ENCODE results near the gene RNF125.

- TF ChIP-seq ZBTB21 (tag by site-specific recombination; IDR thresholded peaks at IDR 0.05), result no peak
- no peak for TF ChIP-seq KLF16 (tag by site-specific recombination; IDR thresholded peaks at IDR 0.05)
- no peak for TF ChIP-seq CTCF (tag by site-specific recombination; IDR thresholded peaks at IDR 0.05)
- TF ChIP-seq ZNF121 (tag by site-specific recombination; IDR thresholded peaks at IDR 0.05), result no peak
- no peak for TF ChIP-seq ZNF26 (tag by site-specific recombination; IDR thresholded peaks at IDR 0.05)
- no peak for TF ChIP-seq ZNF548 (tag by site-specific recombination; IDR thresholded peaks at IDR 0.05)
Observed at GRCh38 chr18:31983020-31983419, 35.6 kb upstream of the RNF125 start.

All from HEK293 (cell line).